GM23338 (cell line): Measurements from ENCODE around the gene REX1BD. TPM values are rescaled to one million over a fixed set of nuclear protein-coding genes. Genes with fewer than 3 reads are reported as not detected.

Experiments
- ATAC-seq: fragments of 200-7000 bp; cut with Tn5 transposase; 3 replicates; pipeline ENCODE4 v1.9.1; 2020
- DNase-seq: peaks from one replicate; pipeline ENCODE4 v3.0.0-alpha.2; 2015; ENCODE audit warnings: low spot score
- H2AFZ ChIP-seq: fragments of 200-600 bp; sonication (generic); 2 replicates; pipeline ENCODE4 v1.8.0; 2016; ENCODE audit warnings: antibody characterized with exemption, mild to moderate bottlenecking, moderate library complexity
- H3F3A ChIP-seq: fragments of 200-600 bp; sonication (generic); replicated peaks from 2 replicates; pipeline ENCODE4 v1.8.0; 2017; ENCODE audit warnings: antibody characterized with exemption, mixed run types, low read depth
- H3K27ac ChIP-seq: fragments of 200-600 bp; sonication (generic); 2 replicates; pipeline ENCODE4 v1.6.1; 2016; ENCODE audit warnings: low read depth
- H3K27me3 ChIP-seq: fragments of 200-600 bp; sonication (generic); 2 replicates; pipeline ENCODE4 v1.8.0; 2016; ENCODE audit warnings: mild to moderate bottlenecking, mixed run types, moderate library complexity; ENCODE audit not compliant: insufficient read depth
- H3K36me3 ChIP-seq: fragments of 200-600 bp; sonication (generic); 2 replicates; pipeline ENCODE4 v1.8.0; 2016; ENCODE audit warnings: mild to moderate bottlenecking; ENCODE audit not compliant: insufficient read depth
- H3K4me1 ChIP-seq: fragments of 200-600 bp; sonication (generic); 2 replicates; pipeline ENCODE4 v1.8.0; 2016; ENCODE audit warnings: mild to moderate bottlenecking, moderate library complexity; ENCODE audit not compliant: insufficient read depth
- H3K4me2 ChIP-seq: fragments of 200-600 bp; sonication (generic); 2 replicates; pipeline ENCODE4 v1.7.1; 2017; ENCODE audit warnings: mixed run types
- H3K4me3 ChIP-seq: fragments of 200-600 bp; sonication (generic); 2 replicates; pipeline ENCODE4 v1.6.1; 2016; ENCODE audit warnings: mixed run types
- H3K79me2 ChIP-seq: fragments of 200-600 bp; sonication (generic); replicated peaks from 2 replicates; pipeline ENCODE4 v1.8.0; 2017; ENCODE audit warnings: mild to moderate bottlenecking; ENCODE audit not compliant: insufficient read depth
- H3K9me2 ChIP-seq: fragments of 200-600 bp; sonication (generic); 2 replicates; pipeline ENCODE4 v1.8.0; 2017; ENCODE audit not compliant: insufficient read depth
- H4K20me1 ChIP-seq: fragments of 200-600 bp; sonication (generic); replicated peaks from 2 replicates; pipeline ENCODE4 v1.8.0; 2017; ENCODE audit warnings: mild to moderate bottlenecking; ENCODE audit not compliant: insufficient read depth
- H3K27ac Mint-ChIP-seq: 2 replicates; pipeline ENCODE4 v1.8.0; 2020; ENCODE audit warnings: inconsistent platforms, mild to moderate bottlenecking, moderate library complexity, mixed read lengths
- H3K27me3 Mint-ChIP-seq: 3 replicates; pipeline ENCODE4 v1.8.0; 2022; ENCODE audit warnings: low read depth, mild to moderate bottlenecking, moderate library complexity, mixed read lengths, inconsistent platforms; ENCODE audit not compliant: insufficient read depth, poor library complexity
- H3K36me3 Mint-ChIP-seq: 3 replicates; pipeline ENCODE4 v1.8.0; 2021; ENCODE audit warnings: low read depth, mild to moderate bottlenecking, inconsistent platforms, moderate library complexity, mixed read lengths
- H3K4me1 Mint-ChIP-seq: 3 replicates; pipeline ENCODE4 v1.8.0; 2020; ENCODE audit warnings: mild to moderate bottlenecking, inconsistent platforms, mixed read lengths
- H3K4me3 Mint-ChIP-seq: 3 replicates; pipeline ENCODE4 v1.8.0; 2021; ENCODE audit warnings: moderate library complexity, mild to moderate bottlenecking, inconsistent platforms, mixed read lengths
- H3K9me3 Mint-ChIP-seq: 3 replicates; pipeline ENCODE4 v1.8.0; 2020; ENCODE audit warnings: moderate library complexity, mild to moderate bottlenecking, inconsistent platforms, mixed read lengths
- CREB1 ChIP-seq: fragments of 250-450 bp; sonication (Bioruptor Pico); IDR thresholded peaks from 2 replicates; pipeline ENCODE4 v1.5.0; 2020; ENCODE audit warnings: low read depth, mild to moderate bottlenecking, moderate library complexity
- EZH2phosphoT487 ChIP-seq: fragments of 200-600 bp; sonication (generic); IDR thresholded peaks from one replicate; pipeline ENCODE4 v1.8.1; 2018; ENCODE audit warnings: antibody characterized with exemption; ENCODE audit not compliant: unreplicated experiment
- JUNB ChIP-seq: IDR thresholded peaks from one replicate; pipeline ENCODE4 v1.6.1; 2016; ENCODE audit warnings: antibody characterized with exemption; ENCODE audit not compliant: unreplicated experiment
- NANOG ChIP-seq: IDR thresholded peaks from 2 replicates; pipeline ENCODE4 v1.6.1; 2016; ENCODE audit warnings: antibody characterized with exemption, borderline replicate concordance
- POLR2AphosphoS5 ChIP-seq: IDR thresholded peaks from 2 replicates; pipeline ENCODE4 v1.6.1; 2016; ENCODE audit warnings: antibody characterized with exemption, low read depth
- STAT1 ChIP-seq: IDR thresholded peaks from one replicate; pipeline ENCODE4 v1.6.1; 2016; ENCODE audit warnings: antibody characterized with exemption; ENCODE audit not compliant: unreplicated experiment
- ZNF114 ChIP-seq: fragments of 250-450 bp; sonication (Bioruptor Pico); IDR thresholded peaks from 2 replicates; pipeline ENCODE4 v1.5.0; 2020; ENCODE audit warnings: mild to moderate bottlenecking, moderate library complexity
- polyA plus RNA-seq: library from polyadenylated mRNA; unstranded; fragments of >200 nt; fragmentation: Nextera tagmentation; extraction: Ambion mirVana; gene quantifications from 2 replicates; pipeline ENCODE4 v1.2.1, GENCODE V29; 2016
- total RNA-seq: library from RNA; depleted of rRNA; stranded (reverse); fragments of >200 nt; shearing (Covaris generic); gene quantifications from 2 replicates; pipeline ENCODE4 v1.2.3, GENCODE V29; 2014
- TF ChIP-seq, protein P1 (sequence below), 2 experiments: fragments of 200-600 bp in 1 of 2; sonication (generic) in 1 of 2; conservative IDR thresholded peaks; 2 replicates each; pipeline versions ENCODE4 v1.5.1 to v1.6.1; 2016 to 2017; ENCODE audit warnings: antibody characterized with exemption in 2 of 2, low read depth in 2 of 2, mild to moderate bottlenecking in 2 of 2, moderate library complexity in 1 of 2
- TF ChIP-seq, protein P2 (sequence below): IDR thresholded peaks from one replicate; pipeline ENCODE4 v1.6.1; 2018; ENCODE audit warnings: antibody characterized with exemption; ENCODE audit not compliant: unreplicated experiment
- TF ChIP-seq, protein P3 (sequence below): IDR thresholded peaks from 2 replicates; pipeline ENCODE4 v1.6.1; 2016; ENCODE audit warnings: antibody characterized with exemption
- TF ChIP-seq, protein P4 (sequence below): fragments of 250-450 bp; sonication (Bioruptor Pico); IDR thresholded peaks from 2 replicates; pipeline ENCODE4 v1.5.0; 2020; ENCODE audit warnings: mild to moderate bottlenecking, moderate library complexity

Gene REX1BD
- total and polyA plus RNA-seq, 2 experiments from 2014 or later: 124 to 138 TPM

DNA sequence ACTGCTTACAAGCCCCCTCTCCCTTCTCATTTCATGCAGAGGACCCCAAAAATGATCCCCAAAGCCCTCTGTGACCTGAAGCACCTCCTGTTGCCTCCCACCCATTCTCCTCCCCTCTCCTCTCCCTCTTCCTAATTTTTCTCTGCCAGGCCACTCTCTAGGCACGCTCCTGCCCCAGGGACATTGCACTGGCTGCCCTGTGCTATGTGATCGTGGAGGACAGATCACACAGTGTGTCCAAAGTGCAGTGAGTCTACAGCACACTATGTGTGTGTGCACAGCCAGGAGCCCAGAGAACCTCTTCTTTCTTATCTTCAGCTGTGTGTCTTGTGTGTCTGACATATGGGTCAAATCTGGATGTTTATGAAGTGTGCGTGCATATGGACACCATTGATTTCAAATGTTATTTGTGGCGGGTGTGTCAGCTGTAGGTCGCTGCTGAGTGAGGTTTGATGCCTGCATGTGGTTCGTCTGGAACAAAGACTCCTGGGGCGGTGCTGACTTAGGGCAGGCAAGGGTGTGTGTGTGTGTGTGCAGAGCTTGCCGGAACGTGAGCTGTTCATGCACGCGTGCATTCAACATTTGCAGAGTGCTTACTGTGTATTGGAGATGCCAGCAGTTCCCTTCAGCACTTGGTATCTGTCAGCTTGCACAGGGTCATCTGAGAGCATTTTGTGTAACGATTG lies 46.2 kb downstream of the REX1BD start:
- Histone ChIP-seq H3K79me2 (peaks cover 15% of the 10 kb centered on the region), H3K9me2 (no peaks in the 10 kb centered on the region), H2AFZ (no peak overlapping the region), H3K4me2 (no peak overlapping the region), H3F3A (no peaks in the 10 kb centered on the region), H4K20me1 (no peaks in the 10 kb centered on the region; the same call in 1 of the 2 replicates), H3K4me3 (no peak overlapping the region), H3K4me1 (peaks cover 17% of the 10 kb centered on the region), H3K27me3 (peaks cover 14% of the 10 kb centered on the region), H3K27ac (no peak overlapping the region), H3K36me3 (no peaks in the 10 kb centered on the region)
- no peaks in the 10 kb centered on the region for H3K36me3 Mint-ChIP-seq
- no peak for ATAC-seq
- no peak overlapping the region for H3K27ac Mint-ChIP-seq
- no peaks in the 10 kb centered on the region for H3K9me3 Mint-ChIP-seq
- no peak for DNase-seq
- H3K4me3 Mint-ChIP-seq: no peak overlapping the region
- H3K27me3 Mint-ChIP-seq: peaks cover 7% of the 10 kb centered on the region
- TF ChIP-seq EZH2phosphoT487 (no peak), POLR2AphosphoS5 (no peak), STAT1 (no peak), JUNB (no peak), ZNF114 (CRISPR knock-in tag) (no peak), NANOG (no peak), CREB1 (CRISPR knock-in tag) (no peak)
- TF ChIP-seq, protein P1, sequence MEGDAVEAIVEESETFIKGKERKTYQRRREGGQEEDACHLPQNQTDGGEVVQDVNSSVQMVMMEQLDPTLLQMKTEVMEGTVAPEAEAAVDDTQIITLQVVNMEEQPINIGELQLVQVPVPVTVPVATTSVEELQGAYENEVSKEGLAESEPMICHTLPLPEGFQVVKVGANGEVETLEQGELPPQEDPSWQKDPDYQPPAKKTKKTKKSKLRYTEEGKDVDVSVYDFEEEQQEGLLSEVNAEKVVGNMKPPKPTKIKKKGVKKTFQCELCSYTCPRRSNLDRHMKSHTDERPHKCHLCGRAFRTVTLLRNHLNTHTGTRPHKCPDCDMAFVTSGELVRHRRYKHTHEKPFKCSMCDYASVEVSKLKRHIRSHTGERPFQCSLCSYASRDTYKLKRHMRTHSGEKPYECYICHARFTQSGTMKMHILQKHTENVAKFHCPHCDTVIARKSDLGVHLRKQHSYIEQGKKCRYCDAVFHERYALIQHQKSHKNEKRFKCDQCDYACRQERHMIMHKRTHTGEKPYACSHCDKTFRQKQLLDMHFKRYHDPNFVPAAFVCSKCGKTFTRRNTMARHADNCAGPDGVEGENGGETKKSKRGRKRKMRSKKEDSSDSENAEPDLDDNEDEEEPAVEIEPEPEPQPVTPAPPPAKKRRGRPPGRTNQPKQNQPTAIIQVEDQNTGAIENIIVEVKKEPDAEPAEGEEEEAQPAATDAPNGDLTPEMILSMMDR (conservative IDR thresholded peaks at IDR 0.05; ENCODE audit: low read depth in 2 of 2): no peak
- TF ChIP-seq, protein P2, sequence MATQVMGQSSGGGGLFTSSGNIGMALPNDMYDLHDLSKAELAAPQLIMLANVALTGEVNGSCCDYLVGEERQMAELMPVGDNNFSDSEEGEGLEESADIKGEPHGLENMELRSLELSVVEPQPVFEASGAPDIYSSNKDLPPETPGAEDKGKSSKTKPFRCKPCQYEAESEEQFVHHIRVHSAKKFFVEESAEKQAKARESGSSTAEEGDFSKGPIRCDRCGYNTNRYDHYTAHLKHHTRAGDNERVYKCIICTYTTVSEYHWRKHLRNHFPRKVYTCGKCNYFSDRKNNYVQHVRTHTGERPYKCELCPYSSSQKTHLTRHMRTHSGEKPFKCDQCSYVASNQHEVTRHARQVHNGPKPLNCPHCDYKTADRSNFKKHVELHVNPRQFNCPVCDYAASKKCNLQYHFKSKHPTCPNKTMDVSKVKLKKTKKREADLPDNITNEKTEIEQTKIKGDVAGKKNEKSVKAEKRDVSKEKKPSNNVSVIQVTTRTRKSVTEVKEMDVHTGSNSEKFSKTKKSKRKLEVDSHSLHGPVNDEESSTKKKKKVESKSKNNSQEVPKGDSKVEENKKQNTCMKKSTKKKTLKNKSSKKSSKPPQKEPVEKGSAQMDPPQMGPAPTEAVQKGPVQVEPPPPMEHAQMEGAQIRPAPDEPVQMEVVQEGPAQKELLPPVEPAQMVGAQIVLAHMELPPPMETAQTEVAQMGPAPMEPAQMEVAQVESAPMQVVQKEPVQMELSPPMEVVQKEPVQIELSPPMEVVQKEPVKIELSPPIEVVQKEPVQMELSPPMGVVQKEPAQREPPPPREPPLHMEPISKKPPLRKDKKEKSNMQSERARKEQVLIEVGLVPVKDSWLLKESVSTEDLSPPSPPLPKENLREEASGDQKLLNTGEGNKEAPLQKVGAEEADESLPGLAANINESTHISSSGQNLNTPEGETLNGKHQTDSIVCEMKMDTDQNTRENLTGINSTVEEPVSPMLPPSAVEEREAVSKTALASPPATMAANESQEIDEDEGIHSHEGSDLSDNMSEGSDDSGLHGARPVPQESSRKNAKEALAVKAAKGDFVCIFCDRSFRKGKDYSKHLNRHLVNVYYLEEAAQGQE: no peak
- TF ChIP-seq, protein P3, sequence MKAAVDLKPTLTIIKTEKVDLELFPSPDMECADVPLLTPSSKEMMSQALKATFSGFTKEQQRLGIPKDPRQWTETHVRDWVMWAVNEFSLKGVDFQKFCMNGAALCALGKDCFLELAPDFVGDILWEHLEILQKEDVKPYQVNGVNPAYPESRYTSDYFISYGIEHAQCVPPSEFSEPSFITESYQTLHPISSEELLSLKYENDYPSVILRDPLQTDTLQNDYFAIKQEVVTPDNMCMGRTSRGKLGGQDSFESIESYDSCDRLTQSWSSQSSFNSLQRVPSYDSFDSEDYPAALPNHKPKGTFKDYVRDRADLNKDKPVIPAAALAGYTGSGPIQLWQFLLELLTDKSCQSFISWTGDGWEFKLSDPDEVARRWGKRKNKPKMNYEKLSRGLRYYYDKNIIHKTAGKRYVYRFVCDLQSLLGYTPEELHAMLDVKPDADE: no peak
- TF ChIP-seq, protein P4, sequence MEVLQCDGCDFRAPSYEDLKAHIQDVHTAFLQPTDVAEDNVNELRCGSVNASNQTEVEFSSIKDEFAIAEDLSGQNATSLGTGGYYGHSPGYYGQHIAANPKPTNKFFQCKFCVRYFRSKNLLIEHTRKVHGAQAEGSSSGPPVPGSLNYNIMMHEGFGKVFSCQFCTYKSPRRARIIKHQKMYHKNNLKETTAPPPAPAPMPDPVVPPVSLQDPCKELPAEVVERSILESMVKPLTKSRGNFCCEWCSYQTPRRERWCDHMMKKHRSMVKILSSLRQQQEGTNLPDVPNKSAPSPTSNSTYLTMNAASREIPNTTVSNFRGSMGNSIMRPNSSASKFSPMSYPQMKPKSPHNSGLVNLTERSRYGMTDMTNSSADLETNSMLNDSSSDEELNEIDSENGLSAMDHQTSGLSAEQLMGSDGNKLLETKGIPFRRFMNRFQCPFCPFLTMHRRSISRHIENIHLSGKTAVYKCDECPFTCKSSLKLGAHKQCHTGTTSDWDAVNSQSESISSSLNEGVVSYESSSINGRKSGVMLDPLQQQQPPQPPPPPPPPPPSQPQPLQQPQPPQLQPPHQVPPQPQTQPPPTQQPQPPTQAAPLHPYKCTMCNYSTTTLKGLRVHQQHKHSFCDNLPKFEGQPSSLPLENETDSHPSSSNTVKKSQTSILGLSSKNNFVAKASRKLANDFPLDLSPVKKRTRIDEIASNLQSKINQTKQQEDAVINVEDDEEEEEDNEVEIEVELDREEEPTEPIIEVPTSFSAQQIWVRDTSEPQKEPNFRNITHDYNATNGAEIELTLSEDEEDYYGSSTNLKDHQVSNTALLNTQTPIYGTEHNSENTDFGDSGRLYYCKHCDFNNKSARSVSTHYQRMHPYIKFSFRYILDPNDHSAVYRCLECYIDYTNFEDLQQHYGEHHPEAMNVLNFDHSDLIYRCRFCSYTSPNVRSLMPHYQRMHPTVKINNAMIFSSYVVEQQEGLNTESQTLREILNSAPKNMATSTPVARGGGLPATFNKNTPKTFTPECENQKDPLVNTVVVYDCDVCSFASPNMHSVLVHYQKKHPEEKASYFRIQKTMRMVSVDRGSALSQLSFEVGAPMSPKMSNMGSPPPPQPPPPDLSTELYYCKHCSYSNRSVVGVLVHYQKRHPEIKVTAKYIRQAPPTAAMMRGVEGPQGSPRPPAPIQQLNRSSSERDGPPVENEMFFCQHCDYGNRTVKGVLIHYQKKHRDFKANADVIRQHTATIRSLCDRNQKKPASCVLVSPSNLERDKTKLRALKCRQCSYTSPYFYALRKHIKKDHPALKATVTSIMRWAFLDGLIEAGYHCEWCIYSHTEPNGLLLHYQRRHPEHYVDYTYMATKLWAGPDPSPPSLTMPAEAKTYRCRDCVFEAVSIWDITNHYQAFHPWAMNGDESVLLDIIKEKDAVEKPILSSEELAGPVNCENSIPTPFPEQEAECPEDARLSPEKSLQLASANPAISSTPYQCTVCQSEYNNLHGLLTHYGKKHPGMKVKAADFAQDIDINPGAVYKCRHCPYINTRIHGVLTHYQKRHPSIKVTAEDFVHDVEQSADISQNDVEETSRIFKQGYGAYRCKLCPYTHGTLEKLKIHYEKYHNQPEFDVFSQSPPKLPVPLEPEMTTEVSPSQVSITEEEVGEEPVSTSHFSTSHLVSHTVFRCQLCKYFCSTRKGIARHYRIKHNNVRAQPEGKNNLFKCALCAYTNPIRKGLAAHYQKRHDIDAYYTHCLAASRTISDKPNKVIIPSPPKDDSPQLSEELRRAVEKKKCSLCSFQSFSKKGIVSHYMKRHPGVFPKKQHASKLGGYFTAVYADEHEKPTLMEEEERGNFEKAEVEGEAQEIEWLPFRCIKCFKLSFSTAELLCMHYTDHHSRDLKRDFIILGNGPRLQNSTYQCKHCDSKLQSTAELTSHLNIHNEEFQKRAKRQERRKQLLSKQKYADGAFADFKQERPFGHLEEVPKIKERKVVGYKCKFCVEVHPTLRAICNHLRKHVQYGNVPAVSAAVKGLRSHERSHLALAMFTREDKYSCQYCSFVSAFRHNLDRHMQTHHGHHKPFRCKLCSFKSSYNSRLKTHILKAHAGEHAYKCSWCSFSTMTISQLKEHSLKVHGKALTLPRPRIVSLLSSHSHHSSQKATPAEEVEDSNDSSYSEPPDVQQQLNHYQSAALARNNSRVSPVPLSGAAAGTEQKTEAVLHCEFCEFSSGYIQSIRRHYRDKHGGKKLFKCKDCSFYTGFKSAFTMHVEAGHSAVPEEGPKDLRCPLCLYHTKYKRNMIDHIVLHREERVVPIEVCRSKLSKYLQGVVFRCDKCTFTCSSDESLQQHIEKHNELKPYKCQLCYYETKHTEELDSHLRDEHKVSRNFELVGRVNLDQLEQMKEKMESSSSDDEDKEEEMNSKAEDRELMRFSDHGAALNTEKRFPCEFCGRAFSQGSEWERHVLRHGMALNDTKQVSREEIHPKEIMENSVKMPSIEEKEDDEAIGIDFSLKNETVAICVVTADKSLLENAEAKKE: no peak
- H3K4me1 Mint-ChIP-seq: peaks cover 11% of the 10 kb centered on the region
